ENCODE results near the gene KRTAP5-7. TPM values are rescaled to one million over a fixed set of nuclear protein-coding genes. Genes with fewer than 3 reads are reported as not detected.

Gene KRTAP5-7
- total RNA-seq, 2 experiments from 2014 or later: not detected

DNA sequence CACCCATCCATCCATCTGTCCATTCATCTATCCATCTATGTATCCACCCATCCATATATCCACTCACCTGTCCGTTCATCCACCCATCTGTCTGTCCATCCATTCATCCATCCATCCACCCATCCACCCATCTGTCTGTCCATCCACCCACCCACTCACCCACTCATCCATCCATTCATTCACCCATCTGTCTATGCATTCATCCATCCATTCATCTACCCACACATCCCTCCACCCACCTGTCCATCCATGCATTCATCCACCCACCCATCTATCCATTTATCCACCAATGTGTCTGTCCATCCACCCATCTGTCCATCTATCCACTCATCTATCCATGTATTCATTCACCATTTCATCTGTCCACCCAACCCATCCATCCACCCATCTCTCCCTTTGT lies 40.7 kb upstream of the KRTAP5-7 start:
- H3K9me3 Mint-ChIP-seq: no peaks in the 10 kb centered on the region
- no peaks in the 10 kb centered on the region for H3K27me3 Mint-ChIP-seq
- TF ChIP-seq, protein P1, sequence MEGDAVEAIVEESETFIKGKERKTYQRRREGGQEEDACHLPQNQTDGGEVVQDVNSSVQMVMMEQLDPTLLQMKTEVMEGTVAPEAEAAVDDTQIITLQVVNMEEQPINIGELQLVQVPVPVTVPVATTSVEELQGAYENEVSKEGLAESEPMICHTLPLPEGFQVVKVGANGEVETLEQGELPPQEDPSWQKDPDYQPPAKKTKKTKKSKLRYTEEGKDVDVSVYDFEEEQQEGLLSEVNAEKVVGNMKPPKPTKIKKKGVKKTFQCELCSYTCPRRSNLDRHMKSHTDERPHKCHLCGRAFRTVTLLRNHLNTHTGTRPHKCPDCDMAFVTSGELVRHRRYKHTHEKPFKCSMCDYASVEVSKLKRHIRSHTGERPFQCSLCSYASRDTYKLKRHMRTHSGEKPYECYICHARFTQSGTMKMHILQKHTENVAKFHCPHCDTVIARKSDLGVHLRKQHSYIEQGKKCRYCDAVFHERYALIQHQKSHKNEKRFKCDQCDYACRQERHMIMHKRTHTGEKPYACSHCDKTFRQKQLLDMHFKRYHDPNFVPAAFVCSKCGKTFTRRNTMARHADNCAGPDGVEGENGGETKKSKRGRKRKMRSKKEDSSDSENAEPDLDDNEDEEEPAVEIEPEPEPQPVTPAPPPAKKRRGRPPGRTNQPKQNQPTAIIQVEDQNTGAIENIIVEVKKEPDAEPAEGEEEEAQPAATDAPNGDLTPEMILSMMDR (IDR thresholded peaks at IDR 0.05): no peak
- no peak overlapping the region for H3K27ac Mint-ChIP-seq
- intact Hi-C loops (cut with micrococcal nuclease): no loop called here
- ATAC-seq (no peak), DNase-seq (no peak)
- peaks cover 73% of the 10 kb centered on the region for H3K36me3 Mint-ChIP-seq (ENCODE audit: low read depth)
- CTCF ChIA-PET: no interaction called here
- H3K4me3 Mint-ChIP-seq: no peak overlapping the region
- H3K4me1 Mint-ChIP-seq (ENCODE audit: low read depth): peaks cover 23% of the 10 kb centered on the region
- POLR2A ChIA-PET: no interaction called here

DNA sequence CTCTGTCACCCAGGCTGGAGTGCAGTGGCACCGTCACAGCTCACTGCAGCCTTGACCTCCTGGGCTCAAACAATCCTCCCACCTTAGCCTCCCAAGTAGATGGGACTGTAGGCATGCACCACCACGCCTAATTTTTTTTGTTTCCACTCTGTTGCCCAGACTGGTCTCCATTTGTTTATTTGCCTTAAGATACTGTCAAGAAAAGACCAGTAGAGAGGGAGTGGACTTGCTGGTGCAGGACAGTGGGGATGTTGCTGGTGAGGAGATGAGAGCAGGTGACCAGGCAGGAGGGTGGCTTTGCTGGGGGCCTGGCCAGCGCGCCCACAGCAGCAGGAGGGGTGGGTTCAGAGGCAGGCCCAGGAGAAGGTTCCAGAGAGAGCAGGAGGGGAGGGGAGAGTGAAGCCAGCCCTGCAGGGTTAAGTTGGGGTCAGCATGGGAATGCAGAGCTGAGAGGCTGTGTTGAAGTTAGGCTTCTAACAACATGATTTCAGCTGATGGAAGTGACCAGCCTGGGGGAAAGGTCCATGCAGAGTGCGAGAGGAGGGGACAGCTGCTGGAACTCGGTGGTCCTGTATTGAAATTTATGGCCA lies 38.3 kb upstream of the KRTAP5-7 start:
- ATAC-seq: peak; percentile 5
- CTCF ChIA-PET: no interaction called here
- intact Hi-C loops (cut with micrococcal nuclease): no loop called here
- TF ChIP-seq, protein P1 (IDR thresholded peaks at IDR 0.05): no peak
- POLR2A ChIA-PET: no interaction called here
- Mint-ChIP-seq H3K36me3 (ENCODE audit: low read depth) (peaks cover 66% of the 10 kb centered on the region), H3K4me3 (no peak overlapping the region), H3K27ac (peak overlapping the region; percentile 65), H3K4me1 (ENCODE audit: low read depth) (peaks cover 23% of the 10 kb centered on the region), H3K27me3 (no peaks in the 10 kb centered on the region), H3K9me3 (no peaks in the 10 kb centered on the region)
- no peak for DNase-seq

DNA sequence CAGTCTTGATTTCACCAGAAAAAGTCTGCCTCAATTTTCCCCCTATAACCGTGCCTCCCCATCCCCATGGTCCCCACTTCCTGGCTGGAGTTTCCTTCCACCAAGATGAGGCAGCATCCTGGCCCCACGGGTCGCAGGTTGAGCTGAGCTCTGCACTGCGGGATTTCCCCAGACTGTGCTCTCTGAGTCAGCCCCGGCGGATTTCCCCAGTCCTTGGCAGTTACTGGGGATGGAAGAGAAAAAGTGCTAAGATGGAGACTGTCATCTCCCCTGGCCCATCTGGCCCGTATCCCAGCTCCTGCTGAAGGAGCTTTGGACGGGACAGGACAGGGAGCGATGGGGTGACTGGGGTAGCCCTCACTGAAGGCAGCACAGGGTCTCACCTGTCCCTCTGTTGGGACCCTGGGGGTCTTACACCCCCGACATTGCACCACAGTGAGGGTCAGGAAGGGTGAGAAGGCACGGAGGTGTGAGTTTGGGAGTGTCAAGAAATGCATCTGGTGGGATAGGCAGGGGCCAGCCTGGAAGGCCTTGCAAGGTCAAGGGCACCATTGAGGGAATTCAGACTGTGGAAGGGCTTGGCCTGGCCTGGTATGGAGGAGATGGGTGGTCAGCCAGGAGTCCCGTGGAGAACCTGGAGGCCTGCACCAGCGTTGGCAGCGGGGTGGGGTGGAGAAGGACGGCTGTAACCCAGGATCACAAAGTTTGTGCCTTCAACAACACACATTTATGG lies 37.6 kb upstream of the KRTAP5-7 start:
- peak; percentile 80 for DNase-seq
- Mint-ChIP-seq H3K36me3 (ENCODE audit: low read depth) (peaks cover 65% of the 10 kb centered on the region), H3K27ac (peak overlapping the region; percentile 65), H3K4me1 (ENCODE audit: low read depth) (peaks cover 23% of the 10 kb centered on the region), H3K27me3 (no peaks in the 10 kb centered on the region), H3K4me3 (no peak overlapping the region), H3K9me3 (no peaks in the 10 kb centered on the region)
- peak; percentile 95 for ATAC-seq
- TF ChIP-seq, protein P1 (IDR thresholded peaks at IDR 0.05): no peak
- ChIA-PET CTCF (no interaction called here), POLR2A (no interaction called here)
- intact Hi-C loops (cut with micrococcal nuclease): no loop called here

DNA sequence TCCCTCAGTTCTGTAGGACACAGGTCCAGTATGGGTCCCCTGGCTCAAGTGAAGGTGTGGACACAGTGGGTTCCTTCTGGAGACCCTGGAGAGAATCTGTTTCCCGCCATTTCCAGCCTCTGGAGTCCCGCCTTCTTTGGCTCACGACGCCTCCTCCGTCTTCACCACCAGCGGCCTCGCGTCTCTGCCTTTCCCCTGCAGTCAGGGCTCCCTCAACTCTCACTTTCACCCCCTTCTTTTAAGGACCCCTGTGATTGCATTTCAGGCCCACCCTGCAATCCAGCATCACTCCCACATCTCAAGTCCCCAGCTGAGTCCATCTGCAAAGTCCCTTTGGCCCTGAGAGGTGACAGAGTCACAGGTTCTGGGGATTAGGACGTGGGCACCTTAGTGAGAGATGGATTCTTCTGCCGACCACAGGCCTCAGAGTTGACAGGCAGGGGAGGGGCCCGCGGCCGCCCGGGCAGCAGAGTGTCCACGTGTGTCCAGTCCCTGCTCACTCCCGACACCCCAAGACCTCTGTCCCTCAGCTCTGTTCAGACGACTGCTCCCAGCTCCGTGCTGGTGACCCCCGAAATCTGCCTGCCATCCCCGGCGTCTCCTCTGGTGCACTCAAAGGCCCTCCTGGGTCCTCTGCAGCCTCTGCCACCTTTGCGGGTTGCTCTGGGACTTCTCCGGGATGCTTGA lies 36.9 kb upstream of the KRTAP5-7 start:
- Mint-ChIP-seq H3K9me3 (no peaks in the 10 kb centered on the region), H3K27me3 (no peaks in the 10 kb centered on the region), H3K4me1 (ENCODE audit: low read depth) (peaks cover 23% of the 10 kb centered on the region), H3K4me3 (no peak overlapping the region), H3K27ac (peak overlapping the region; percentile 48), H3K36me3 (ENCODE audit: low read depth) (peaks cover 64% of the 10 kb centered on the region)
- DNase-seq: no peak
- ATAC-seq: no peak
- TF ChIP-seq, protein P1 (IDR thresholded peaks at IDR 0.05): no peak
- intact Hi-C loops (cut with micrococcal nuclease): no loop called here
- ChIA-PET CTCF (no interaction called here), POLR2A (no interaction called here)
